Stimulated activated CD8-positive, alpha-beta memory T cell treated with anti-CD3 and anti-CD28 coated beads, Interleukin-15, amount 100 ng/mL, for 48 hours (primary cell): ENCODE measurements around the gene MTRF1.
"Not testable (repeated sequence)": the region's sequence is repeated elsewhere in the genome, so short reads cannot be mapped to it uniquely, and the experiment has no call there.

Source experiments
- DNase-seq, 2 donors: peaks; one replicate each; pipeline ENCODE4 v3.0.0-alpha.2; 2020; ENCODE audit warnings: low read depth in 2 of 2

Gene MTRF1

GRCh38 chr13:41282129-41282571, 18.8 kb upstream of the MTRF1 start:
- DNase-seq, result no peak

- not testable (repeated sequence) for DNase-seq
These were observed 15.8 kb upstream of the MTRF1 start for GRCh38 chr13:41279156-41279555.

DNA sequence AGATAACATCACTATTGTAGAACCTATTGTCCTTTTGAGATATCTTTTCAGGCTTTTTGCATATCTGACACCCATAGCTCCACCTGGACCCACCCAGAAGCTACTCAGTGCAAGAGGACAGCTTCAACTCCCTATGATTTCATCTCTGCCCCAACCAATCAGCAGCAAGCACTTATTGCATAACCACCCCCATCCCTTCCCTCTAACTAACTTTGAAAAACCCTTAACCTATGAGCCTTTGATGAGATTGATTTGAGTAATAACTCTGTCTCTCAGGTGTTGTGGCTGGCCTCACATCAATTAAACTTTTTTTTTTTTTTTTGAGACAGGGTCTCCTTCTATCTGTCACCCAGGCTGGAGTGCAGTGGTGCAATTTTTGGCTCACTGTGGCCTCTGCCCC, 13.4 kb upstream of the MTRF1 start:
- DNase-seq, result no peak

GRCh38 chr13:41274881-41275280, 11.5 kb upstream of the MTRF1 start:
- no peak for DNase-seq

- no peak for DNase-seq
These were observed 10.6 kb upstream of the MTRF1 start for GRCh38 chr13:41273831-41274441.

- DNase-seq, result no peak
These were observed 8.3 kb upstream of the MTRF1 start for GRCh38 chr13:41271456-41272285.

DNA sequence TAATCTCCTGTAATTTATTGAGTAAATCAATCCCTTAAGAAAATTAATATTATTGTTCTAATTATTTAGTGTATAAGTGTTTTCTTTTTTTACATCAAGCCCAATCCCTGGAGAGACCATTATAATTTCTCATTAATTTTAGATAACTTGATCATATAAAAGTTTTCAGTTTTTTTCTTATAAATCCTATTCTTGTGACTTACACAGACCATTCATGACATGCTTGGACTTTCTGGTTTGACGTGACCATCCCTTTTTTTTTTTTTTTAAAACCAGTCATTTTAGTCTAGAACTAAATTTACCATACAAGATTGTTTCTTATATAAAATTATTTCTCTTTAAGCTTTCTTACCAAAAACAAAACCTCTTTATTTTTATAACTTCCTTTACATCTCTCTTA, 5.4 kb upstream of the MTRF1 start:
- DNase-seq, result no peak

- no peak for DNase-seq
These were observed 3.7 kb upstream of the MTRF1 start for GRCh38 chr13:41267106-41267505.

GRCh38 chr13:41259875-41260501, 3.4 kb downstream of the MTRF1 start:
- DNase-seq, result no peak

DNA sequence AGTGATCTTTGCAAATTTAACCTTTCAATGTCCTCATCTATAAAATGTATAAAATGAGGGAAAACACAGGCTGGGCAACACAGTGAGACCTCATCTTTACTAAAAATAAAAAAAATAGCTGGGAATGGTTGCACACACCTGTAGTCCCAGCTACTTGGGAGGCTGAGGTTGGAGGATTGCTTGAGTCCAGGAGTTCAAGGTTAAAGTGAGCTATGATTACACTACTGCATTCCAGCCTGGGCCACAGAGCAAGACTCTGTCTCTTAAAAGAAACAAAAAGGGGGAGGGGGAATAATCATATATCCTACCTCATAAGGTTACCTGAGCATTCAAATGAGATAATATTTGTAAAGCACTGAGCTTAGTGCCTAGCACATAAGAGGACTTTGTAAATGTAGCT, 5.8 kb downstream of the MTRF1 start:
- DNase-seq, result no peak

DNA sequence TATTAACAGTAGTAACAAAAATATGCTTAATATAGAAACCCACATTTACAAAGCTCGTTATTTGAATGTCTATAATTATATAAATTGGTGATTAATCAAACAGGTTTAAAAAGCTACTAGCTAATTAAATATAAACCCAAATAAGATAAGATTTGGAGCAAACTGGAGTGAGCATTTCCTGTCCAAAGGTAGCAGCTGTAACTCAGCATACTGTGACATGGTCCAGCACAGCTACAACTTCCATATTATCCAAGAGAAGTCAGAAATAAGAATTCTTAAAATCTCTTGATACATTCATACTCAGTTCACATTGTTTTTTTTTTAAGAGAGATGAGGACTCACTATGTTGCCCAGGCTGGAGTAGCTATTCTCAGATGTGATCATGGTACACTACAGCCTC, 8.5 kb downstream of the MTRF1 start:
- DNase-seq, result no peak

GRCh38 chr13:41250993-41251392, 12.4 kb downstream of the MTRF1 start:
- no peak for DNase-seq

DNA sequence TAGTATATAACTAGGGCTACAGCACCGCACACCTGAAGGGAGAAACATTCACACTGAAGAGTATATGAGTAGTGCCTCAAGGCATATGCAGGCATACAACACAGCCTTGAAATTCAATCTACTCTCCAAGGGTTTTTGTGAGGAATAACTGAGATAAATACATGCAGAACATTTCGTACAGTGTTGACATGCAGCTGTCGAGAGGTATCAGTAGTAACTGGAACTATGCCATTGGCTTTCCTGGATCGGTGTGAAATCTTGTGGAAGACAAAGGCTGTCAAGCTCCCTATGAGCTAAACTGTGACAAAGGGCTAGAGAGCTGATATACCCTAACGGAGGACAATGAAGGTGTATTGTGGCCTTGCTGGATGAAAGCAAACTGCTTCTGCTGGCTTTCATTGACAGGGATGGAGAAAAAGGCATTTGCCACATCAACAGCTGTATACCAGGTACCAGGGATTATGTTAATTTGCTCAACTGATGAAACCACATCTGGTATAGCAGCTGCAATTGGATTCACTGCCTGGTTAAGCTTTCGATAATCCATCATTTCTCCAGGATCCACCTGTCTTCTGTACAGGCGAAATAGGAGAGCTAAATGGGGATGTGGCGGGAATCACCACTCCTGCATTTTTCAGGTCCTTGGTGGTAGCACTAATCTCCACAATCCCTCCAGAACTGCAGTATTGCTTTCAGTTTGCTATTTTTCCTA, 16.3 kb downstream of the MTRF1 start:
- DNase-seq, result no peak

DNA sequence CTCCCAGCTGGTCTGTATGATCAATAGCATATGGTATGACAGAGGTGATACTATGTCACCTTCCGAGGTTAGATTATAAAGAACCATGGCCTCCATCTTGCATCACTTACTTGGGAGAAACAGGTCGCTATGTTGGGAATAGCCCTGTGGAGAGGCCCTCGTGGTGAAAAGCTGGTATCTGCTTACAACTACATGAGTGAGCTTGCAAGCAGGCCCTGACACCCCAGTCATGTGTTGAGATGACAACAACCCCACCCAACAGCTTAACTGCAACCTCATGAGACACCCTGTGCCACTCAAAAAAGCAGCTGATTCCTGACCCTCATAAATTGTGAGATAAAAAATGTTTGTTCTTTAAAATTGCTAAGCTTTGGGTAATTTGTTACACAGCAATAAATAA, 18.8 kb downstream of the MTRF1 start:
- DNase-seq, result no peak

DNA sequence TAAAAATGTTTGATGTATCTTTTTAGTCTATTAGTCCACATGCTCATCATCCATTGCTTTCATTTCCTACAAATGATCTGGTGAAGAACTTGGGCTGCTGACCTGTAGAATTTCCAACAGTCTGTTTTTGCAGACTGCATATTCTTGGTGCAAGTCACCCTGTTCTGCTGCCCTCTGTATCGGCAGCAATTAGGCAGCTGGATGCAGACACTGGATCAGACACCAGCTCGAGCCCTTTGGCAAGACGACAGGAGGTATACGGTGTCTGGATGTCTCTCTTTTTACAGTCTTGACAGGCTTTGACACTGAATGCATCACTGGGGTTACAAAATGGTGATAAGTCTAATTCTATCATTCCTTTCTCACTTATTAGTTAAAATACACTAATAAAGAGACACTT, 21.8 kb downstream of the MTRF1 start:
- DNase-seq, result no peak

DNA sequence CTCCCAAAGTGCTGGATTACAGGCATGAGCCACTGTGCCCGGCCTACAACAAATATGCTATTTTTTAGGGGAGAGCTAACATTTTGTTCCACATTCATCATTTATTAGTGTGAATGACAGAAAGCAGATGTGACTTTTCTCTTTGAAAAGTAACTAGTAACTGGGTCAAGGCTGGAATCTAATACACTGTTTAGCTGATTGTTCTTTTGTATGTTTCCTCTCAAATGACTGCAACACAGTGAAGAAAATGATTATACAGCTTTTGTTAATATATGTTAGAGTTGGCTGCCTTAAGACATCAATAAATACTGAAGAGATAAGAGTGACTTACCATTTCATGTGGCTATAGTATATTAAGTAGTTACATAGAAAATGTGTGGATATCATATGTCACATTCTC, 27.0 kb downstream of the MTRF1 start:
- no peak for DNase-seq

- DNase-seq, result no peak
These were observed 30.5 kb downstream of the MTRF1 start for GRCh38 chr13:41232578-41233480.

GRCh38 chr13:41231786-41232185, 31.6 kb downstream of the MTRF1 start:
- DNase-seq, result no peak

DNA sequence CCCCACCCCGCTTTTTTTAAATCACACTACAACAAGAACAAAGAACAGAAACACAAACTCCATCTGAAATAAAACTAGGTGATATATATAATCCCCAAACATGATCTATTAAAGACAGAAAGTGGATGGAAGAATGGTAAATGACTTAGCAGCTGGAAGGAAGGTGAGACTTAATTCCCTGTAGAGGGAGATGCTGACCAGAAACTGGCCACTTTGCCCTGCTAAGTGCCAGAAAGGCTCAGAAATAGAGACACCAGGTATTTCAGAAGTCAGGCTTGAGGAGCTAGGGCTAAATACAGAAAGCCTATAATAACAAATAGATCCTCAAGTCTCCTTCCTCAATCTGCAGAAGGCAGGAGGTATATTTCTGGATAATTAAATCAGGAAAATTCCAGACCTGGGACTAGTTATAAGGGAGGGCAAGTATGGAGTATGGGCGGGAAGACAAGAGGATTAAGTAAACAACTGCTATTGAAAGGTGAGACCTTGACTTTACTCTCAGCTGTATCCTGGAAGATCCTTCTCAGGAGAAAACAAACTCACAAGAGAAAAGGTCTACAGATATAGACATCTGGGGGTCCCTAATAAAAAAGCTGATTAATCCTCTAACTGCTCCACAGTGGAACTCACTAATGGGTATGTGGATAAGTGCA, 32.2 kb downstream of the MTRF1 start:
- DNase-seq, result no peak

DNA sequence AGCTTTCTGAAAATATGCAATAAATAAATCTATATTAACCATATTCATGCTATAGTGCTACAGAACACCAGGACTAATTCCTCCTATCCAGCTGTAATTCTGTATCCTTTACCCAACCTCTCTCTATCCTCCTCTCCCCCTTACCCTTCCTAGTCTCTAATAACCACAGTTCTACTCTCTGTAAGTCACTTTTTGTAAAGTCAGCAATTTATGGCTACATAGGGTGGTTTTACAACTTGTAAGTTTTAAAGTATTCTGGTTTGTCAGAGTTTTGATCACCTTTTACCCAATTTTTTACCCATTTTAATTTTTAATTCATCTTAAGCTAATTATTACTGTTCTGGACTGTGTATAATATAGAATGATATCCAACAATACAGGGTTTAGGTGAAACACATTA, 34.0 kb downstream of the MTRF1 start:
- DNase-seq, result no peak
